B cell (primary cell): Measurements from ENCODE around the gene CFAP70.

Experiments used
- CTCF ChIP-seq: fragments of 200-600 bp; IDR thresholded peaks from one replicate; pipeline ENCODE4 v1.8.0; 2022; ENCODE audit warnings: antibody characterized with exemption, mild to moderate bottlenecking
- EZH2 ChIP-seq: IDR thresholded peaks from 2 replicates; pipeline ENCODE4 v1.6.1; 2012; ENCODE audit warnings: borderline replicate concordance, low read depth, mild to moderate bottlenecking, moderate library complexity, low read length; ENCODE audit not compliant: insufficient read depth, poor library complexity, severe bottlenecking

GRCh38 chr10:73379064-73379748 is 20.5 kb upstream of the CFAP70 start:
- TF ChIP-seq CTCF = no peak
- no peak for TF ChIP-seq EZH2
